Vagina (tissue), 2 donors: ENCODE data around the gene HNRNPA0. TPM values are rescaled to one million over a fixed set of nuclear protein-coding genes. Genes with fewer than 3 reads are reported as not detected.
"Not testable (repeated sequence)": the region's sequence is repeated elsewhere in the genome, so short reads cannot be mapped to it uniquely, and the experiment has no call there.

Experiments used
- DNase-seq, 2 donors: peaks; one replicate each; pipeline ENCODE4 v3.0.0-alpha.2; 2017; ENCODE audit errors: extremely low spot score in 2 of 2
- H3K27ac ChIP-seq: fragments of 200-600 bp; sonication (generic); one replicate; pipeline ENCODE4 v1.5.1; 2019
- H3K27me3 ChIP-seq: fragments of 200-600 bp; sonication (generic); one replicate; pipeline ENCODE4 v1.5.1; 2019
- H3K36me3 ChIP-seq, 2 donors: fragments of 200-600 bp; sonication (generic); one replicate each; pipeline ENCODE4 v1.5.1; 2017 to 2019
- H3K4me1 ChIP-seq: fragments of 200-600 bp; sonication (generic); one replicate; pipeline ENCODE4 v1.5.1; 2019
- H3K4me3 ChIP-seq, 2 donors: fragments of 200-600 bp; sonication (generic); 1 replicate in 1 of 2; 2 replicates in 1 of 2; pipeline ENCODE4 v1.5.1; 2016 to 2019
- H3K9me3 ChIP-seq: fragments of 200-600 bp; sonication (generic); one replicate; pipeline ENCODE4 v1.5.1; 2019
- CTCF ChIP-seq, 3 experiments: fragments of 450-650 bp in 2 of 3; fragments of 200-600 bp in 1 of 3; sonication (generic) in 1 of 3; IDR thresholded peaks; one replicate each; pipeline ENCODE4 v1.5.1; 2017 to 2019; ENCODE audit warnings: antibody characterized with exemption in 3 of 3, mild to moderate bottlenecking in 2 of 3, moderate library complexity in 2 of 3
- POLR2A ChIP-seq, 2 donors: fragments of 450-650 bp; IDR thresholded peaks; one replicate each; pipeline ENCODE4 v1.6.1; 2017; ENCODE audit warnings: antibody characterized with exemption in 2 of 2, mild to moderate bottlenecking in 2 of 2, moderate library complexity in 2 of 2
- POLR2AphosphoS5 ChIP-seq, 2 donors: sonication (generic); formaldehyde crosslinking; IDR thresholded peaks; one replicate each; pipeline ENCODE4 v1.9.0; 2017; ENCODE audit warnings: antibody characterized with exemption in 2 of 2, mild to moderate bottlenecking in 2 of 2, low read depth in 1 of 2; ENCODE audit not compliant: insufficient read depth in 1 of 2
- intact Hi-C: fragments of 100-400 bp; cut with DNase I; formaldehyde crosslinking; loops from one replicate; pipeline ENCODE4 v1.15.1; 2023
- total RNA-seq: library from RNA; depleted of rRNA; stranded (reverse); fragments of >200 nt; gene quantifications from one replicate; pipeline ENCODE4 v1.2.3, GENCODE V29; 2016

The HNRNPA0 gene
- total RNA-seq, 1 donor from 2014 or later = 11.8 TPM

GRCh38 chr5:137782984-137783536 is 28.9 kb upstream of the HNRNPA0 start:
- no peak overlapping the region for H3K27ac ChIP-seq
- no peak overlapping the region for H3K4me3 ChIP-seq
- TF ChIP-seq POLR2AphosphoS5 (IDR thresholded peaks at IDR 0.05; ENCODE audit: insufficient read depth in 1 of 2, low read depth in 1 of 2) (no peak), POLR2A (IDR thresholded peaks at IDR 0.05) (no peak), CTCF (IDR thresholded peaks at IDR 0.05) (no peak)
- no peaks in the 10 kb centered on the region for H3K4me1 ChIP-seq
- H3K27me3 ChIP-seq = no peaks in the 10 kb centered on the region
- no peaks in the 10 kb centered on the region for H3K36me3 ChIP-seq
- H3K9me3 ChIP-seq = no peaks in the 10 kb centered on the region
- no peak for DNase-seq
- intact Hi-C loops = no loop called here

GRCh38 chr5:137782055-137782454 is 27.9 kb upstream of the HNRNPA0 start:
- no peaks in the 10 kb centered on the region for H3K27me3 ChIP-seq
- intact Hi-C loops = no loop called here
- H3K27ac ChIP-seq = no peak overlapping the region
- H3K4me1 ChIP-seq = no peaks in the 10 kb centered on the region
- DNase-seq = no peak
- no peak overlapping the region for H3K4me3 ChIP-seq
- no peaks in the 10 kb centered on the region for H3K9me3 ChIP-seq
- H3K36me3 ChIP-seq = no peaks in the 10 kb centered on the region
- no peak for TF ChIP-seq CTCF (IDR thresholded peaks at IDR 0.05)
- no peak for TF ChIP-seq POLR2A (IDR thresholded peaks at IDR 0.05)

GRCh38 chr5:137778772-137779564 is 24.8 kb upstream of the HNRNPA0 start:
- no peak overlapping the region for H3K27ac ChIP-seq
- no peak overlapping the region for H3K4me3 ChIP-seq
- intact Hi-C loops = no loop called here
- TF ChIP-seq POLR2AphosphoS5 (IDR thresholded peaks at IDR 0.05; ENCODE audit: insufficient read depth in 1 of 2, low read depth in 1 of 2) (peak in 1 of 2 donors; percentile 13), POLR2A (IDR thresholded peaks at IDR 0.05) (no peak), CTCF (IDR thresholded peaks at IDR 0.05) (peak; percentile 14 to 79 (median 64))
- H3K4me1 ChIP-seq = no peaks in the 10 kb centered on the region
- H3K27me3 ChIP-seq = no peaks in the 10 kb centered on the region
- DNase-seq = no peak
- H3K36me3 ChIP-seq = no peaks in the 10 kb centered on the region
- no peaks in the 10 kb centered on the region for H3K9me3 ChIP-seq

GRCh38 chr5:137767937-137768336 is 13.8 kb upstream of the HNRNPA0 start:
- H3K36me3 ChIP-seq, H3K4me3 ChIP-seq: not testable (repeated sequence)

GRCh38 chr5:137761566-137761965 is 7.4 kb upstream of the HNRNPA0 start:
- Histone ChIP-seq H3K36me3 (no peaks in the 10 kb centered on the region), H3K27ac (no peak overlapping the region), H3K4me3 (no peak overlapping the region), H3K4me1 (no peaks in the 10 kb centered on the region), H3K27me3 (no peaks in the 10 kb centered on the region), H3K9me3 (no peaks in the 10 kb centered on the region)
- DNase-seq = no peak
- no peak for TF ChIP-seq CTCF (IDR thresholded peaks at IDR 0.05)
- TF ChIP-seq POLR2AphosphoS5 (IDR thresholded peaks at IDR 0.05; ENCODE audit: insufficient read depth in 1 of 2, low read depth in 1 of 2) = no peak
- TF ChIP-seq POLR2A (IDR thresholded peaks at IDR 0.05) = no peak
- intact Hi-C loops = no loop called here

More at GRCh38 chr5:137767937-137768336, 13.8 kb upstream of the HNRNPA0 start:
- H3K4me1 ChIP-seq, H3K9me3 ChIP-seq, DNase-seq, H3K27ac ChIP-seq, H3K27me3 ChIP-seq, intact Hi-C loops: not testable (repeated sequence)
